OCI-LY7 (cell line): ENCODE data around the gene TFIP11. TPM values are rescaled to one million over a fixed set of nuclear protein-coding genes. Genes with fewer than 3 reads are reported as not detected.

Source experiments
- BruUV-seq: library from RNA; stranded (reverse); fragments of 400-500 nt; replicated peaks from 2 replicates; lab custom pipeline; 2021; lab: Mats Ljungman, UMichigan
- CTCF ChIA-PET: fragments of 300-600 bp; sonication (Branson Sonifier 250); formaldehyde crosslinking; loops from one replicate; lab custom pipeline; 2022; ENCODE audit warnings: antibody characterized with exemption; ENCODE audit not compliant: unreplicated experiment; lab: Charles Lee
- POLR2A ChIA-PET: fragments of 300-600 bp; sonication (Branson Sonifier 250); formaldehyde crosslinking; loops from one replicate; lab custom pipeline; 2022; ENCODE audit warnings: antibody characterized with exemption; lab: Charles Lee
- DNase-seq: peaks from one replicate; pipeline ENCODE4 v3.0.0-alpha.2; 2015; ENCODE audit warnings: low spot score
- H2AFZ ChIP-seq: fragments of 200-600 bp; sonication (generic), shearing (Covaris generic); 2 replicates; pipeline ENCODE4 v1.6.1; 2014; ENCODE audit warnings: mild to moderate bottlenecking, antibody characterized with exemption, low read length, moderate library complexity
- H3K27ac ChIP-seq: fragments of 200-600 bp; sonication (generic); 2 replicates; pipeline ENCODE4 v1.5.1; 2014; ENCODE audit warnings: mixed run types, low read depth, mild to moderate bottlenecking, moderate library complexity, low read length, inconsistent platforms; ENCODE audit not compliant: poor library complexity, severe bottlenecking
- H3K36me3 ChIP-seq: fragments of 200-600 bp; sonication (generic); 2 replicates; pipeline ENCODE4 v1.6.1; 2014; ENCODE audit warnings: mild to moderate bottlenecking, antibody characterized with exemption, low read length, moderate library complexity, mixed read lengths; ENCODE audit not compliant: insufficient read depth
- H3K4me1 ChIP-seq: fragments of 200-600 bp; sonication (generic); 2 replicates; pipeline ENCODE4 v1.5.1; 2014; ENCODE audit warnings: mild to moderate bottlenecking, low read length; ENCODE audit not compliant: insufficient read depth, poor library complexity, severe bottlenecking
- H3K4me2 ChIP-seq: fragments of 200-600 bp; sonication (generic); 2 replicates; pipeline ENCODE4 v1.6.1; 2014; ENCODE audit warnings: mild to moderate bottlenecking, low read length
- H3K4me3 ChIP-seq: fragments of 200-600 bp; sonication (generic); 2 replicates; pipeline ENCODE4 v1.5.1; 2014; ENCODE audit warnings: mild to moderate bottlenecking, low read depth, low read length; ENCODE audit not compliant: poor library complexity, severe bottlenecking
- H3K79me2 ChIP-seq: fragments of 200-600 bp; sonication (generic); 2 replicates; pipeline ENCODE4 v1.6.1; 2016; ENCODE audit warnings: low read depth, mild to moderate bottlenecking, low read length, moderate library complexity, mixed read lengths; ENCODE audit not compliant: insufficient read depth
- H3K9me2 ChIP-seq: fragments of 200-600 bp; sonication (generic); 2 replicates; pipeline ENCODE4 v1.6.1; 2016; ENCODE audit warnings: mild to moderate bottlenecking, low read length, mixed read lengths; ENCODE audit not compliant: insufficient read depth
- H3K9me3 ChIP-seq: fragments of 200-600 bp; sonication (generic); 2 replicates; pipeline ENCODE4 v1.6.1; 2014; ENCODE audit warnings: mild to moderate bottlenecking, mixed run types, low read length, mixed read lengths
- H4K20me1 ChIP-seq: fragments of 200-600 bp; sonication (generic); 2 replicates; pipeline ENCODE4 v1.6.1; 2014; ENCODE audit warnings: mild to moderate bottlenecking, antibody characterized with exemption, low read length, moderate library complexity, mixed read lengths; ENCODE audit not compliant: insufficient read depth
- CTCF ChIP-seq: fragments of 200-600 bp; sonication (generic); conservative IDR thresholded peaks from 2 replicates; pipeline ENCODE4 v1.5.1; 2014; ENCODE audit warnings: mild to moderate bottlenecking, antibody characterized with exemption, low read length, moderate library complexity, mixed read lengths
- EZH2phosphoT487 ChIP-seq: fragments of 200-600 bp; sonication (generic); IDR thresholded peaks from 2 replicates; pipeline ENCODE4 v1.6.1; 2018; ENCODE audit warnings: low read depth, borderline replicate concordance, mild to moderate bottlenecking, mixed run types, antibody characterized with exemption, low read length, moderate library complexity, mixed read lengths
- intact Hi-C: fragments of 100-400 bp; cut with micrococcal nuclease; formaldehyde crosslinking; loops from one replicate; pipeline ENCODE4 v1.10.0; 2022; ENCODE audit not compliant: unreplicated experiment
- total RNA-seq, 2 experiments: library from RNA; depleted of rRNA in 1 of 2; stranded (reverse); fragments of >200 nt in 1 of 2; shearing (Covaris generic) in 1 of 2; gene quantifications; 2 replicates each; pipeline ENCODE4 v1.2.3, GENCODE V29; 2014 to 2022

Gene TFIP11
- total RNA-seq, 2 experiments from 2014 or later: 45.2 to 54.5 TPM

- Histone ChIP-seq H3K36me3 (peaks cover 38% of the 10 kb centered on the region), H3K27ac (peak overlapping the region; percentile 95), H3K4me1 (peaks cover 63% of the 10 kb centered on the region), H2AFZ (peak overlapping the region; percentile 48; the same call in 1 of the 2 replicates), H3K4me3 (peak overlapping the region; percentile 86), H3K79me2 (peaks cover 69% of the 10 kb centered on the region), H3K9me3 (no peaks in the 10 kb centered on the region), H4K20me1 (peaks cover 7% of the 10 kb centered on the region; the same call in 1 of the 2 replicates), H3K4me2 (peak overlapping the region; percentile 92), H3K9me2 (no peaks in the 10 kb centered on the region)
- peak; percentile 35 for DNase-seq
- POLR2A ChIA-PET: interaction anchor here (1.0 to 6.0 kb wide), 8 partner anchors 8 to 189 kb away, joined by 3 to 34 read pairs (median 6); no protein-coding TSS in a partner anchor
- TSS peak; percentile 63 for BruUV-seq
- CTCF ChIA-PET: interaction anchor here (0.6 kb wide), 1 partner anchor 28 kb away, joined by 3 read pairs; no protein-coding TSS in a partner anchor
- TF ChIP-seq CTCF (no peak), EZH2phosphoT487 (no peak)
- intact Hi-C loops: no loop called here
These were observed 27.9 kb downstream of the TFIP11 start for GRCh38 chr22:26484360-26484706.

- peaks cover 7% of the 10 kb centered on the region; the same call in 1 of the 2 replicates for H4K20me1 ChIP-seq
- TF ChIP-seq CTCF: no peak
- no peak for TF ChIP-seq EZH2phosphoT487
- H3K27ac ChIP-seq: peak within 1 kb of the TSS; percentile 95
- peaks cover 76% of the 10 kb centered on the region for H3K79me2 ChIP-seq
- no peaks in the 10 kb centered on the region for H3K9me2 ChIP-seq
- peak within 1 kb of the TSS; percentile 92 for H3K4me2 ChIP-seq
- BruUV-seq: no TSS peak
- CTCF ChIA-PET: interaction anchor here (0.6 kb wide), 1 partner anchor 28 kb away, joined by 3 read pairs; no protein-coding TSS in a partner anchor
- peaks cover 36% of the 10 kb centered on the region for H3K36me3 ChIP-seq
- H2AFZ ChIP-seq: peak within 1 kb of the TSS; percentile 48; the same call in 1 of the 2 replicates
- H3K4me3 ChIP-seq: peak within 1 kb of the TSS; percentile 86
- H3K9me3 ChIP-seq: no peaks in the 10 kb centered on the region
- peaks cover 69% of the 10 kb centered on the region for H3K4me1 ChIP-seq
- intact Hi-C loops: no loop called here
- POLR2A ChIA-PET: interaction anchor here (1.0 to 6.0 kb wide), 10 partner anchors 9 to 190 kb away, joined by 3 to 34 read pairs (median 4); no protein-coding TSS in a partner anchor
- peak; percentile 94 for DNase-seq
These were observed 28.6 kb downstream of the TFIP11 start, which contains the start of the genes HPS4 and SRRD for GRCh38 chr22:26483439-26484359. Gene HPS4 (minus strand): TSS chr22:26483783. CDS start chr22:26481762, 2,021 bp downstream. Gene SRRD (plus strand): TSS chr22:26483877. CDS start chr22:26483891, 14 bp downstream.
